SK-N-MC (cell line): Measurements from ENCODE around the gene BBLN.
A peak's percentile ranks its signal among the peaks of the same experiment; 100 is the strongest.

Experiments
- DNase-seq: peaks from one replicate; pipeline ENCODE4 v3.0.0-alpha.2; 2011; ENCODE audit warnings: low read depth, low spot score
- H3K27ac ChIP-seq: fragments of 200-600 bp; sonication (generic); 2 replicates; pipeline ENCODE4 v1.5.1; 2016; ENCODE audit warnings: mixed run types
- H3K36me3 ChIP-seq: fragments of 200-600 bp; sonication (generic); 2 replicates; pipeline ENCODE4 v1.6.1; 2017; ENCODE audit warnings: antibody characterized with exemption, low read length, mixed read lengths; ENCODE audit not compliant: insufficient read depth
- H3K4me3 ChIP-seq: fragments of 200-600 bp; sonication (generic); 2 replicates; pipeline ENCODE4 v1.5.1; 2016
- H3K9ac ChIP-seq: fragments of 200-600 bp; sonication (generic); 2 replicates; pipeline ENCODE4 v1.8.0; 2017; ENCODE audit warnings: mixed run types, mixed read lengths; ENCODE audit not compliant: insufficient read length
- H3K9me3 ChIP-seq: fragments of 200-600 bp; sonication (generic); 2 replicates; pipeline ENCODE4 v1.6.1; 2017; ENCODE audit warnings: low read depth, mild to moderate bottlenecking, antibody characterized with exemption, low read length, moderate library complexity, mixed read lengths
- EZH2 ChIP-seq: fragments of 200-600 bp; sonication (generic); IDR thresholded peaks from one replicate; pipeline ENCODE4 v1.6.1; 2017; ENCODE audit warnings: antibody characterized with exemption
- FOXP2 ChIP-seq: optimal IDR thresholded peaks from 2 replicates; pipeline ENCODE3; 2011; ENCODE audit warnings: mild to moderate bottlenecking, moderate library complexity; ENCODE audit not compliant: insufficient read depth; ENCODE audit errors: extremely low read length, control extremely low read depth
- POLR2AphosphoS5 ChIP-seq: IDR thresholded peaks from 2 replicates; pipeline ENCODE4 v1.6.1; 2012; ENCODE audit warnings: mild to moderate bottlenecking, low read depth, low read length, borderline replicate concordance

Gene BBLN

DNA sequence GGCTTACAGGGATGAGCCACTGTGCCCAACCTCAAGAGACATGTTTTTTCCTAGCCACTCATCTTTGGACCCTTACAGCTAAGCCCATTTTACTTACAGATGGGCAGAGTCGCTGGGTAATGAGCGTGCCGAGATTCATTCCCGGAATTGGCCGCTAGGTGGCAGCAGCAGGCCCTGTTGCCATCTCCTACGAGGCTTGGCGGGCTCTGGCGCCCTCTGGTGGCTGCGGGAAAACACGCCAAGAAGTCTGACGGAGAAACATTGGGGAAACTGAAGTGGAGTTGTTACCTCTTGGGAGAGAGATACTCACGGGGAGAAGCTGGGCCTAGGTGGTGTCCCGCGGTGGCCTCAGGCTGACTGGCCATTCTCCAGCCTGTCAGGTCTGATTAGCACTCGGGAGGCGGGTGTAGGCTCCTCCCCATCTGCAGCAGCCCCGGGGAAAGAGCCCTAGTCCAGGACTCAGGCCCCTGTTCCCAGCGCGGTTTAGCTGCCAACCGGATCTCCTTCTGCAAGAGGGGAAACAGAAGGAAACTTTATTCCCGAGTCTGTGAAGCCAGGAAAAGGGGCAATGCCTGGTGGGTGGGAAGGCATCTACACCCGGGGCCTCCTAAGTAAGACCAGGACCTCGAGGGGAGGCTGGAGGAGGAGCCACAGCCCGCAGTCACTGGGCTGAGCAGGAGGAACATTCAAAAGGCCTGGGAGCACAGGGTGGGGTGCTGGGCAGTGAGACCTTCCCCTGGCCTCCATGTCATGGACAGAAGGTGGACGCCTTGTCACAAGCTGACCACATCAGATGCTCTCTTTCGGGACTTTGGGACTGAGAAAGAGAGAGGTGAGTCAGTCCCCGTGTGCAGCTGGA lies 42.2 kb upstream of the BBLN start:
- Histone ChIP-seq H3K36me3 (no peaks in the 10 kb centered on the region; the same call in 1 of the 2 replicates), H3K9me3 (no peaks in the 10 kb centered on the region), H3K9ac (no peak overlapping the region), H3K27ac (no peak overlapping the region), H3K4me3 (no peak overlapping the region)
- no peak for TF ChIP-seq EZH2
- TF ChIP-seq POLR2AphosphoS5: no peak
- TF ChIP-seq FOXP2: no peak
- peak; percentile 77 for DNase-seq

DNA sequence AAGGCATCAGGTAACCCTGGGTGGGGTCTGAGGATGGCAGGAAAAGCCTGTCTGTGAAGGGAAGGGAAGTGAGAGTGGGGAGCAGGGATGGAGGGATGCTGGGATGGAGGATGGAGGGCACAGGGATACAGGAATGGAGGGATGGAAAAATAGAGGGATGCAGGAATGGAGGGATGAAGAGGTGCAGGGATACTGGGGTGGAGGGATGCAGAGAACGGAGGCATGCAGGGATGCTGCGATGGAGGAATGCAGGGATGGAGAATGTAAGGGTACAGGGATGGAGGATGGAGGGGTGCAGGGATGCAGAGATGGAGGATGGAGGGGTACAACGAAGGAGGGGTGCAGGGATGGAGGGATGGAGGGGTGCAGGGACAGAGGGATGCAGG lies 41.6 kb upstream of the BBLN start:
- H3K4me3 ChIP-seq: no peak overlapping the region
- no peak overlapping the region for H3K9ac ChIP-seq
- peaks cover 2% of the 10 kb centered on the region; the same call in 1 of the 2 replicates for H3K36me3 ChIP-seq
- TF ChIP-seq FOXP2 (no peak), EZH2 (no peak), POLR2AphosphoS5 (no peak)
- H3K9me3 ChIP-seq: no peaks in the 10 kb centered on the region
- no peak for DNase-seq
- no peak overlapping the region for H3K27ac ChIP-seq

DNA sequence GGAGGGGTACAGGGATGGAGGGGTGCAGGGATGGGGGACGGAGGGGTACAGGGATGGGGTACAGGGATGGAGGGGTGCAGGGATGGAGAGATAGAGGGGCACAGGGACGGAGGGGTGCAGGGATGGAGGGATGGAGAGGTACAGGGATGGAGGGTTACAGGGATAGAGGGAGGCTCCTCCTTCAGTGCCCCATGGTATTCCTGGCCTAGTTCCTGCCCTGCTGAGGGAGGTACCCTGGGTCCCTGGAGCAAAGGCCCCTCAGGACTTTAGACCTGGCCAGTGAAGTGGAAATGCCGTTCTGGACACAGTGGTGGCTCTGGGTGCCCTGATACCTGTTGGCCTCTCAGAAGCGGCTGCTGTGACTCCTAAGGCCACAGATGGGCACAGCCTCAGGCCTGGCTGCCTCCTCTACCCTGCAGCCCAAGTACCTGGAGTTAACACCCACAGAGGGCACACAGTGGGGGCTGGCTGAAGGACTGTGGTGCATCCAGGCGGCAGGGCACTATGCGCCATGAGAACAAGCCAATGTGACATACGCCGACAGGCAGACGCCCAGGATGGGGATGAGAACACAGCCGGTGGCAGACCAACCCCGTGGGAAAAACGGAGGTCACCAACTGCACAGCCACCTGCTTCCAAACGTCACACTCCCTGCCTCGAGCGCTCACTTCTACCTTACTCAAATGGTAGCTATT lies 40.9 kb upstream of the BBLN start:
- Histone ChIP-seq H3K27ac (no peak overlapping the region), H3K9me3 (no peaks in the 10 kb centered on the region), H3K4me3 (no peak overlapping the region), H3K9ac (no peak overlapping the region), H3K36me3 (peaks cover 4% of the 10 kb centered on the region; the same call in 1 of the 2 replicates)
- TF ChIP-seq FOXP2: no peak
- TF ChIP-seq EZH2: no peak
- TF ChIP-seq POLR2AphosphoS5: no peak
- no peak for DNase-seq

DNA sequence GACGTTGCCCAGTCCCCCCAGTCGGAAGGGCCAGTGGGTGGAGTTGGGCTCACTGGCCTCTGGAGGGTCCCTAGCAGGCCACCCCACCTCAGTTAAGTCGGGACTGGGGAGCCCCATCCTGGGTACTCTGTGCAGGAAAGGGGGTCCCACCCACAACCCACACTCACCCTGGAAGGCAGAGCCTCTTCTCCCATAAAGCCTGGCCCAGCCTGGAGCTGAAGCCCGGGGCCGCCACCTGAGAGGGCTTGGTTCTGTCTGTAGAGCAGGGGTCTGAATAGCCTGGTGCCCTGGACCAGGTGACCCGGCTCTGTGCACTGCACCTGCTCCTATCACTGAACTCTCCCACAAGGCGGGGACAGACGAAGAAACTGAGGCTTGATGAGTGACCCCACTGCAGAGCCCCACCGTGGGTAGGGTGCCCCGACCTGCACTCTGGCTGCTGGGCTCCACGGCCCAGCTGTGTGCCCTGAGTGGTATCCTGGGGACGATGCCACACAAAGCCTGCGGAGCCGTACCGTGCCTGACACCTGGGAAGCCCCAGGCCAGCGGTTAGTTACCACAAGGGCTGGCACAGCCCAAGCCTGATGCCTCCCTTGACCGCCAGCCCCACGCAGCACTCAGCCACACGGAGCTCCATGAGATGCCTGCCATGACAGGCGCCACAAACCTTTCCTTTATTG lies 39.9 kb upstream of the BBLN start:
- H3K9me3 ChIP-seq: no peaks in the 10 kb centered on the region
- no peak overlapping the region for H3K9ac ChIP-seq
- peaks cover 10% of the 10 kb centered on the region; the same call in 1 of the 2 replicates for H3K36me3 ChIP-seq
- DNase-seq: no peak
- peak; percentile 17; the same call in 1 of the 2 replicates for TF ChIP-seq POLR2AphosphoS5
- no peak for TF ChIP-seq FOXP2
- TF ChIP-seq EZH2: no peak
- H3K4me3 ChIP-seq: no peak overlapping the region
- H3K27ac ChIP-seq: no peak overlapping the region

DNA sequence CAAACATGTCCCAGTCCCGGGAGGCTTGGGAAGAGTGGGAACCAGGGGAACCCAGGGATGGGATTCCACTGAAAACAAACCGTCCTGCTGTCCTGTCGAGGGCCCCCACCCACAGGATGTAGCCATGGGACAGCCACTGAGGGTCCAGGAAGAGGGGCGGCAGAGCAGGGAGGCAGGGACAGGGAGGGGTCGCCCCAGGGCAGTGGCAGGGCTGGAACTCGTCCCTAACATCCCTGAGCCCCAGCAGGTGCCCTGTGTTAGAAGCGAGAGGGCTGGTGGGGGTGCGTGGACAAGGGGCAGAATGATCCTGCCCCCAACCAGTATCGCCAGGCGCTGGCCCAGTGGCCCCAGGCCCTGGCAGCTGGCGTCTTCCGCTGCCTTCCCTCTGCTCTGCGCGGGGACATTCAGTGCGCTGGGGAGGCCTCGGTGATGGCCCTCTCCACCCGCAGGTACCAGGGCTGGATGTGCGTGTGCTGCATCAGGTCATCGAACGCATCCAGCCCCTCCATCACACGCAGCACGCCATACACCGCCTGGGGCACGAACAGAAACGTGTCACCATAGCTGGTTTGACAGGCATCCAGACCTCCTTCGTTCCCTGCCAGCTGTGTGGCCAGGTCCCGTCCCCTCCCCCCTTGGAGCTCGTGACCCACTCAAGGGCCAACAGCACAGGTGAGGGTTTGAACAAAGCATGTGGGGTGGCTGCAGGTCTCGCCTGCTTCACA lies 39.2 kb upstream of the BBLN start:
- Histone ChIP-seq H3K9me3 (no peaks in the 10 kb centered on the region), H3K27ac (no peak overlapping the region), H3K4me3 (no peak overlapping the region), H3K9ac (no peak overlapping the region), H3K36me3 (peaks cover 10% of the 10 kb centered on the region; the same call in 1 of the 2 replicates)
- no peak for TF ChIP-seq FOXP2
- TF ChIP-seq EZH2: no peak
- DNase-seq: no peak

DNA sequence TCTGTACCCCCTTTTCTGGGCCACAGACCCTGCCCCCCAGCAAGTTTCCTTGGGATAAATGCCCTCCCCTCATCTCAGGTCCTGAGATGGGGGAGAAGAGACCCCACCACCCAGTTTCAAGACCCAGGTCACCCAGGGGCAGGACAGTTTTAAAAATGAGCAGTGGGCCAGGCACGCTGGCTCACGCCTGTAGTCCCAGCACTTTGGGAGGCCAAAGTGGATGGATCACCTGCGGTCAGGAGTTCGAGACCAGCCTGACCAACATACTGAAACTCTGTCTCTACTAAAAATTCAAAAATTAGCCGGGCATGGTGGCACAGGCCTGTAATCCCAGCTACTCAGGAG lies 38.6 kb upstream of the BBLN start:
- H3K9ac ChIP-seq: no peak overlapping the region
- no peaks in the 10 kb centered on the region for H3K9me3 ChIP-seq
- no peak for DNase-seq
- H3K4me3 ChIP-seq: no peak overlapping the region
- no peak overlapping the region for H3K27ac ChIP-seq
- TF ChIP-seq EZH2 (no peak), FOXP2 (no peak), POLR2AphosphoS5 (no peak)
- H3K36me3 ChIP-seq: peaks cover 10% of the 10 kb centered on the region; the same call in 1 of the 2 replicates

DNA sequence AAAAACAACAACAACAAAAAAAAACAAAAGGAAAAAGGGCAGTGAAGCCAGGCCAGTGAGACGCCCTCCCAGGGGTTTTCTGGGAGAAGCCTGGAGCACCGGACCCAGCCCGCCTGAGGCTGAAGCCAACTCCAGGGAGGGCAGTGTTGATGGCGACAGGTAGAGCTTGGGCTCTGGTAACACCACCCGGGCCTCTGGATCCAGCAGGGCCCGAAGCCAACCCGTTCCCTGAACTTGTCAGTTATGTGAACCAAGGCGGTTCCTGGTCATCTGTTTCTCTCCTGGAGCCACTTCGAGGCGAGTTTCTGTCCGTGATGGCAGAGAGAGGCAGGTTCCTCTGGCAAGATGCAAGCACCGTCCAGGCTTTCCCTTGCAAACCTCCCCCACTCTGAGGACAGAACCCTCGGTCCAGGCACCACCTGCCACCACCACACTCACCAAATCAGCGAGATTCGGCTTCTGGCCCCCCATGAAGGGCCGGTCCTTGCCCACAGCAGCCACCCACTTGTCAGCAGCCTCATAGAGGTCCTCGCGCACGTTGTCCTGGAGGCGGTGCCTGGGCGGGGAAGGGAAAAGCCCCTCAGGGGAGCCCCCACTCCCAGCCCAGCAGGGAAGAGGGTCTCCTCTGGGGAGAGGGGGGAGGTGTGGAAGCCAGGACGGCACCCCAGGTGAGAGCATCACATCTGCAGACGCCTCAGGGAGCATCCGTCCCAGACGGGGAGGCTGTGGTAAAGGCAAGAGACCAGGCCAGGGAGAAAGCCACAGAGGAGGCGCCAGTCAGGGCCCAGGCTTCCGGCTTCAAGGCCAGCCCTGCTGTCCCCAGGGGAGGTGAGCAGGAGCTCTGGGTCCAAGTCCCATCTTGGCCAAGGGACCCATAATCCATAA lies 37.9 kb upstream of the BBLN start:
- no peaks in the 10 kb centered on the region for H3K9me3 ChIP-seq
- H3K27ac ChIP-seq: no peak overlapping the region
- no peak overlapping the region for H3K9ac ChIP-seq
- TF ChIP-seq EZH2: no peak
- TF ChIP-seq FOXP2: no peak
- TF ChIP-seq POLR2AphosphoS5: no peak
- no peak overlapping the region for H3K4me3 ChIP-seq
- no peak for DNase-seq
- H3K36me3 ChIP-seq: peaks cover 10% of the 10 kb centered on the region; the same call in 1 of the 2 replicates

DNA sequence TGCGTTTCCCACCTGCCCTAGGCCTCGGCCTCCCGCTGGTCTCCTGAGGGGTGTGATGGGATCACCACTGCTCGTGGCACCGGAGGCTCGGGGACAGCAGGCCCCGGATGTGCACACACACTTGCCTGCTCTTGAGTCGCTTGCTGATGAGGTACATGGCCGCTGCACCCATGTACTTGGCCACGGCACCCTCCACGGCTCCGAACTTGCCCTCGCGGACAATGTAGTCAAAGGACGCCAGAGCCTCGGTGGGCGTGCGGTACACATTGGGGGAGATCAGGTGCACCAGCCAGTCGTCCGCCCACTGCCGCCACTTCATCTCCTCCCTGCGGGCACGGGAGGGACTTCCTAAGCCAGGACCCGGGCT lies 37.3 kb upstream of the BBLN start:
- Histone ChIP-seq H3K4me3 (no peak overlapping the region), H3K27ac (no peak overlapping the region), H3K36me3 (peaks cover 10% of the 10 kb centered on the region; the same call in 1 of the 2 replicates), H3K9ac (no peak overlapping the region), H3K9me3 (no peaks in the 10 kb centered on the region)
- TF ChIP-seq EZH2 (no peak), POLR2AphosphoS5 (no peak), FOXP2 (no peak)
- DNase-seq: no peak
